ENCODE measurements around the gene SASH1. TPM values are rescaled to one million over a fixed set of nuclear protein-coding genes. Genes with fewer than 3 reads are reported as not detected.
A peak's percentile ranks its signal among the peaks of the same experiment; 100 is the strongest.

Gene SASH1
- polyA plus RNA-seq, 1 donor, result 30.2 TPM

- no peak for DNase-seq
Observed at GRCh38 chr6:148495029-148495428, 152.4 kb downstream of the SASH1 start.

- DNase-seq, result no peak
Observed at GRCh38 chr6:148497257-148497656, 154.6 kb downstream of the SASH1 start.

- no peak for DNase-seq
Observed at GRCh38 chr6:148497717-148498116, 155.1 kb downstream of the SASH1 start.

GRCh38 chr6:148500402-148500801 lies 157.8 kb downstream of the SASH1 start:
- DNase-seq, result no peak

- no peak for DNase-seq
Observed at GRCh38 chr6:148501178-148501590, 158.5 kb downstream of the SASH1 start.

- DNase-seq, result no peak
Observed at GRCh38 chr6:148502083-148502772, 159.6 kb downstream of the SASH1 start.

GRCh38 chr6:148502773-148503135 lies 160.1 kb downstream of the SASH1 start:
- no peak for DNase-seq

GRCh38 chr6:148503703-148504102 lies 161.1 kb downstream of the SASH1 start:
- no peak for DNase-seq

- DNase-seq, result no peak
Observed at GRCh38 chr6:148507774-148508173, 165.1 kb downstream of the SASH1 start.

GRCh38 chr6:148508401-148509041 lies 165.9 kb downstream of the SASH1 start:
- DNase-seq, result peak; percentile 52

- DNase-seq, result no peak
Observed at GRCh38 chr6:148509119-148509799, 166.6 kb downstream of the SASH1 start.

GRCh38 chr6:148509800-148510581 lies 167.4 kb downstream of the SASH1 start:
- peak; percentile 80 for DNase-seq

GRCh38 chr6:148513145-148514071 lies 170.8 kb downstream of the SASH1 start:
- DNase-seq, result peak; percentile 74

- DNase-seq, result no peak
Observed at GRCh38 chr6:148514091-148514845, 171.6 kb downstream of the SASH1 start.

GRCh38 chr6:148516217-148516616 lies 173.6 kb downstream of the SASH1 start:
- no peak for DNase-seq

GRCh38 chr6:148516617-148517016 lies 174.0 kb downstream of the SASH1 start:
- no peak for DNase-seq

GRCh38 chr6:148517470-148517869 lies 174.8 kb downstream of the SASH1 start:
- DNase-seq, result no peak

GRCh38 chr6:148518511-148519156 lies 176.0 kb downstream of the SASH1 start:
- DNase-seq, result no peak

- no peak for DNase-seq
Observed at GRCh38 chr6:148520109-148520841, 177.6 kb downstream of the SASH1 start.

All from left kidney (tissue), 2 donors.